SK-N-SH (cell line): ENCODE data around the gene RCAN1. TPM values are rescaled to one million over a fixed set of nuclear protein-coding genes. Genes with fewer than 3 reads are reported as not detected.

Experiments
- CTCF ChIA-PET: fragments of 300-600, 350-600 bp; formaldehyde crosslinking; extraction: SDS; loops from one replicate; lab custom pipeline; 2021; lab: Yijun Ruan, JAX
- POLR2A ChIA-PET: fragments of 350-600 bp; sonication (Branson Sonifier 250); formaldehyde crosslinking; extraction: SDS; loops from one replicate; lab custom pipeline; 2020; ENCODE audit warnings: antibody characterized with exemption, inconsistent platforms; lab: Yijun Ruan, JAX
- DNase-seq: peaks from one replicate; pipeline ENCODE4 v3.0.0; 2012
- H2AFZ ChIP-seq: fragments of 200-600 bp; sonication (generic); 2 replicates; pipeline ENCODE4 v1.8.1; 2016; ENCODE audit warnings: antibody characterized with exemption, mild to moderate bottlenecking, low read depth
- H3F3A ChIP-seq: fragments of 200-600 bp; sonication (generic); replicated peaks from 2 replicates; pipeline ENCODE3; 2016; ENCODE audit warnings: antibody characterized with exemption, mild to moderate bottlenecking; ENCODE audit not compliant: insufficient read depth
- H3K27ac ChIP-seq, 2 experiments: fragments of 200-500 bp in 1 of 2; fragments of 200-600 bp in 1 of 2; sonication (Bioruptor generic) in 1 of 2; sonication (generic), shearing (Covaris generic) in 1 of 2; 2 replicates each; pipeline versions ENCODE4 v1.5.1 to v1.6.1; 2014 to 2016; ENCODE audit warnings: low read depth in 2 of 2, inconsistent platforms in 1 of 2, low read length in 1 of 2, mild to moderate bottlenecking in 1 of 2, mixed read lengths in 1 of 2
- H3K27me3 ChIP-seq: fragments of 200-600 bp; sonication (generic), shearing (Covaris generic); 2 replicates; pipeline ENCODE4 v1.6.1; 2016; ENCODE audit warnings: mixed run types; ENCODE audit not compliant: insufficient read depth
- H3K36me3 ChIP-seq, 2 experiments: fragments of 200-500 bp in 1 of 2; fragments of 200-600 bp in 1 of 2; sonication (Bioruptor generic) in 1 of 2; sonication (generic) in 1 of 2; replicated peaks in 1 of 2; 2 replicates each; pipeline versions ENCODE3 to v1.5.1; 2014 to 2016; ENCODE audit warnings: low read length in 1 of 2, mild to moderate bottlenecking in 1 of 2; ENCODE audit not compliant: insufficient read depth in 2 of 2, control insufficient read depth in 1 of 2
- H3K4me1 ChIP-seq, 2 experiments: fragments of 200-500 bp in 1 of 2; fragments of 200-600 bp in 1 of 2; sonication (Bioruptor generic) in 1 of 2; sonication (generic), shearing (Covaris generic) in 1 of 2; 2 replicates each; pipeline versions ENCODE4 v1.5.1 to v1.6.1; 2014 to 2016; ENCODE audit warnings: low read depth in 1 of 2, low read length in 1 of 2, mixed run types in 1 of 2; ENCODE audit not compliant: insufficient read depth in 2 of 2, control insufficient read depth in 1 of 2
- H3K4me2 ChIP-seq: fragments of 200-600 bp; sonication (generic), shearing (Covaris generic); 2 replicates; pipeline ENCODE4 v1.6.1; 2017; ENCODE audit warnings: mixed run types
- H3K4me3 ChIP-seq, 2 experiments: fragments of 200-500 bp in 1 of 2; fragments of 200-600 bp in 1 of 2; sonication (Bioruptor generic) in 1 of 2; sonication (generic), shearing (Covaris generic) in 1 of 2; 2 replicates each; pipeline versions ENCODE4 v1.5.1 to v1.8.1; 2014 to 2016; ENCODE audit warnings: low read depth in 2 of 2, inconsistent platforms in 1 of 2, low read length in 1 of 2, mild to moderate bottlenecking in 1 of 2, mixed read lengths in 1 of 2, moderate library complexity in 1 of 2
- H3K79me2 ChIP-seq: fragments of 200-600 bp; sonication (generic); 2 replicates; pipeline ENCODE4 v1.8.1; 2017; ENCODE audit warnings: mild to moderate bottlenecking; ENCODE audit not compliant: insufficient read depth
- H3K9ac ChIP-seq: fragments of 200-600 bp; sonication (generic); 2 replicates; pipeline ENCODE4 v1.6.1; 2017; ENCODE audit warnings: mixed run types
- H3K9me2 ChIP-seq: fragments of 200-600 bp; sonication (generic); 2 replicates; pipeline ENCODE4 v1.6.1; 2017; ENCODE audit warnings: mixed run types
- H3K9me3 ChIP-seq: fragments of 200-600 bp; sonication (generic); 2 replicates; pipeline ENCODE4 v1.6.1; 2017; ENCODE audit warnings: mixed run types, mild to moderate bottlenecking, moderate library complexity
- H4K20me1 ChIP-seq: fragments of 200-600 bp; sonication (generic); 2 replicates; pipeline ENCODE4 v1.6.1; 2017; ENCODE audit warnings: mild to moderate bottlenecking, mixed run types; ENCODE audit not compliant: insufficient read depth
- ELF1 ChIP-seq: IDR thresholded peaks from 2 replicates; pipeline ENCODE4 v1.4.0; 2012
- EP300 ChIP-seq, 2 experiments: IDR thresholded peaks; 2 replicates each; pipeline versions ENCODE4 v1.4.0 to v1.6.1; 2012; ENCODE audit warnings: borderline replicate concordance in 1 of 2, low read depth in 1 of 2, low read length in 1 of 2
- EZH2phosphoT487 ChIP-seq: fragments of 200-600 bp; sonication (generic); IDR thresholded peaks from 2 replicates; pipeline ENCODE4 v1.6.1; 2017; ENCODE audit warnings: low read depth, mixed run types, mild to moderate bottlenecking, antibody characterized with exemption, moderate library complexity, borderline replicate concordance
- FOSL2 ChIP-seq: IDR thresholded peaks from 2 replicates; pipeline ENCODE4 v1.4.0; 2012; ENCODE audit warnings: low read depth, mild to moderate bottlenecking, moderate library complexity, borderline replicate concordance
- FOXJ3 ChIP-seq: sonication (generic); formaldehyde crosslinking; IDR thresholded peaks from 2 replicates; pipeline ENCODE4 v1.5.1; 2020; ENCODE audit warnings: mild to moderate bottlenecking, missing genetic modification reagents
- GABPA ChIP-seq: IDR thresholded peaks from 2 replicates; pipeline ENCODE4 v1.4.0; 2012; ENCODE audit warnings: low read depth, mild to moderate bottlenecking
- GATA2 ChIP-seq: sonication (generic); formaldehyde crosslinking; IDR thresholded peaks from 2 replicates; pipeline ENCODE4 v1.5.0; 2020; ENCODE audit warnings: mild to moderate bottlenecking, missing genetic modification reagents
- JUND ChIP-seq: IDR thresholded peaks from 2 replicates; pipeline ENCODE4 v1.4.0; 2012
- MEF2A ChIP-seq: IDR thresholded peaks from 2 replicates; pipeline ENCODE4 v1.4.0; 2012; ENCODE audit warnings: low read depth, borderline replicate concordance
- MXI1 ChIP-seq: IDR thresholded peaks from 2 replicates; pipeline ENCODE4 v1.6.1; 2012; ENCODE audit warnings: mild to moderate bottlenecking, low read depth, low read length, improper control_type of control experiment
- NFIC ChIP-seq: IDR thresholded peaks from 2 replicates; pipeline ENCODE4 v1.4.0; 2012; ENCODE audit warnings: borderline replicate concordance
- NRF1 ChIP-seq: IDR thresholded peaks from 2 replicates; pipeline ENCODE4 v1.6.1; 2012; ENCODE audit warnings: low read depth, mild to moderate bottlenecking, low read length
- PBX3 ChIP-seq: IDR thresholded peaks from 2 replicates; pipeline ENCODE4; 2012
- RAD21 ChIP-seq: IDR thresholded peaks from 2 replicates; pipeline ENCODE4 v1.6.1; 2012; ENCODE audit warnings: mild to moderate bottlenecking, low read length
- RFX5 ChIP-seq: IDR thresholded peaks from 2 replicates; pipeline ENCODE4 v1.6.1; 2012; ENCODE audit warnings: mild to moderate bottlenecking, improper control_type of control experiment, low read length
- TCF12 ChIP-seq: IDR thresholded peaks from 2 replicates; pipeline ENCODE4 v1.4.0; 2012
- TEAD4 ChIP-seq: IDR thresholded peaks from 2 replicates; pipeline ENCODE4 v1.4.0; 2012; ENCODE audit warnings: mild to moderate bottlenecking, borderline replicate concordance; ENCODE audit not compliant: insufficient read depth
- USF2 ChIP-seq: fragments of 150-350 bp; IDR thresholded peaks from 2 replicates; pipeline ENCODE4 v1.6.1; 2017; ENCODE audit warnings: antibody characterized with exemption, low read length, low read depth, borderline replicate concordance
- WGBS: methylation state at CpG from one replicate; pipeline ENCODE4 v1.1.6; 2017; ENCODE audit warnings: low lambda C conversion rate; 5-methylcytosine and 5-hydroxymethylcytosine counted together
- polyA plus RNA-seq, 3 experiments: library from polyadenylated mRNA; depleted of rRNA; stranded (reverse); fragments of >200 nt; gene quantifications; 2 replicates each; pipeline ENCODE4 v1.2.3, GENCODE V29; 2012
- TF ChIP-seq, protein P1 (sequence below): fragments of 150-350 bp; IDR thresholded peaks from 2 replicates; pipeline ENCODE4 v1.6.1; 2016; ENCODE audit warnings: mild to moderate bottlenecking, low read depth, low read length
- TF ChIP-seq, protein P2 (sequence below): IDR thresholded peaks from 2 replicates; pipeline ENCODE4 v1.4.0; 2012; ENCODE audit warnings: low read depth, borderline replicate concordance

Gene RCAN1
- polyA plus RNA-seq, 1 of the 3 experiments (the other 2 are of a cell fraction): 16.7 TPM

DNA sequence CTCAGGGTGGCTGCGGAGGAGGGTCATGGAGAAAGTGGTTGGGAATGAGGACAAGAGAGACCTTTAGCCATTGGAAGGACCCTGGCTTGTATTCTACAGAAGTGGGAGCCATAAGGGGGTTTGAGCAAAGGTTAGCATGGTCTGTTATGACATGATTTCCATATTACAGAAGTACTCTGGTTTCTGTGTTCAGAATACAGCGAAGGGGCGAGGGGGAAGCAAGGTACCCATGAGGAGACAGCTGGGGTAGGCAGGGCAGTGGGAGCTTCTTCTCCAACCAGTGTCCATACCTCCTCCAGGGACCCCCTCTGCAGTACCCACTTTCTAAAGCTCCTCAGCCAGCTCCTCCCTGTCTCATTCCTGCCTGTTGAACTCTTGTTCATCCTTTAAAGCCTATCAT, 81.0 kb downstream of the RCAN1 start:
- Histone ChIP-seq H3K36me3 (no peaks in the 10 kb centered on the region), H3K4me1 (peaks cover 4 to 7% of the 10 kb centered on the region in 2 experiments; a peak in 2 of 4 replicates)
- POLR2A ChIA-PET: no interaction called here
- TF ChIP-seq GATA2 (CRISPR knock-in tag) (no peak), TCF12 (no peak), NFIC (no peak), JUND (no peak), EZH2phosphoT487 (no peak), MXI1 (no peak), ELF1 (no peak), TEAD4 (no peak), FOXJ3 (no peak), USF2 (no peak), GABPA (no peak), NRF1 (no peak), EP300 (IDR thresholded peaks at IDR 0.05; ENCODE audit: borderline replicate concordance in 1 of 2, low read depth in 1 of 2, low read length in 1 of 2) (no peak), PBX3 (no peak), MEF2A (no peak), RFX5 (no peak), FOSL2 (no peak), RAD21 (no peak)
- TF ChIP-seq, protein P1, sequence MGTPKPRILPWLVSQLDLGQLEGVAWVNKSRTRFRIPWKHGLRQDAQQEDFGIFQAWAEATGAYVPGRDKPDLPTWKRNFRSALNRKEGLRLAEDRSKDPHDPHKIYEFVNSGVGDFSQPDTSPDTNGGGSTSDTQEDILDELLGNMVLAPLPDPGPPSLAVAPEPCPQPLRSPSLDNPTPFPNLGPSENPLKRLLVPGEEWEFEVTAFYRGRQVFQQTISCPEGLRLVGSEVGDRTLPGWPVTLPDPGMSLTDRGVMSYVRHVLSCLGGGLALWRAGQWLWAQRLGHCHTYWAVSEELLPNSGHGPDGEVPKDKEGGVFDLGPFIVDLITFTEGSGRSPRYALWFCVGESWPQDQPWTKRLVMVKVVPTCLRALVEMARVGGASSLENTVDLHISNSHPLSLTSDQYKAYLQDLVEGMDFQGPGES: no peak
- TF ChIP-seq, protein P2, sequence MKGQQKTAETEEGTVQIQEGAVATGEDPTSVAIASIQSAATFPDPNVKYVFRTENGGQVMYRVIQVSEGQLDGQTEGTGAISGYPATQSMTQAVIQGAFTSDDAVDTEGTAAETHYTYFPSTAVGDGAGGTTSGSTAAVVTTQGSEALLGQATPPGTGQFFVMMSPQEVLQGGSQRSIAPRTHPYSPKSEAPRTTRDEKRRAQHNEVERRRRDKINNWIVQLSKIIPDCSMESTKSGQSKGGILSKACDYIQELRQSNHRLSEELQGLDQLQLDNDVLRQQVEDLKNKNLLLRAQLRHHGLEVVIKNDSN: no peak
- TF ChIP-seq, all 33 proteins: peak for 0
- no peak overlapping the region for H3K27ac ChIP-seq
- no peak overlapping the region for H3K9ac ChIP-seq
- H3F3A ChIP-seq: peaks cover 6% of the 10 kb centered on the region
- no peak for DNase-seq
- no peaks in the 10 kb centered on the region for H3K9me3 ChIP-seq
- H4K20me1 ChIP-seq: no peaks in the 10 kb centered on the region
- CTCF ChIA-PET: interaction anchor here (0.8 to 1.4 kb wide), 3 partner anchors 10 to 172 kb away, joined by 3 to 5 read pairs (median 4); no protein-coding TSS in a partner anchor
- no peaks in the 10 kb centered on the region for H3K9me2 ChIP-seq
- H3K79me2 ChIP-seq: no peaks in the 10 kb centered on the region
- H3K4me2 ChIP-seq: no peak overlapping the region
- H2AFZ ChIP-seq: no peak overlapping the region
- H3K4me3 ChIP-seq: no peak overlapping the region
- H3K27me3 ChIP-seq: no peaks in the 10 kb centered on the region
- WGBS: 0% methylated on average over 1 of the region's 3 CpGs
